Left lung (tissue), 10 donors: Measurements from ENCODE around the gene RNF32. TPM values are rescaled to one million over a fixed set of nuclear protein-coding genes. Genes with fewer than 3 reads are reported as not detected.

Experiments used
- ATAC-seq: fragments of 200-7000 bp; cut with Tn5 transposase; one replicate; pipeline ENCODE4 v1.9.1; 2020; ENCODE audit warnings: moderate library complexity
- DNase-seq, 4 donors: peaks; one replicate each; pipeline ENCODE4 v3.0.0-alpha.2; 2013 to 2020
- H3K27ac ChIP-seq, 2 donors: fragments of 200-600 bp; sonication (generic) in 1 of 2; one replicate each; pipeline versions ENCODE4 v1.5.0 to v1.8.0; 2020 to 2021
- H3K27me3 ChIP-seq, 2 donors: fragments of 200-600 bp; sonication (generic) in 1 of 2; one replicate each; pipeline versions ENCODE4 v1.5.0 to v1.8.0; 2020 to 2021
- H3K36me3 ChIP-seq, 2 donors: fragments of 200-600 bp; sonication (generic) in 1 of 2; one replicate each; pipeline versions ENCODE4 v1.5.0 to v1.8.0; 2020 to 2021
- H3K4me1 ChIP-seq, 2 donors: fragments of 200-600 bp; one replicate each; pipeline ENCODE4 v1.8.0; 2021
- H3K4me3 ChIP-seq, 2 donors: fragments of 200-600 bp; sonication (generic) in 1 of 2; one replicate each; pipeline versions ENCODE4 v1.5.0 to v1.8.0; 2020 to 2021; ENCODE audit warnings: mild to moderate bottlenecking in 1 of 2
- H3K9me3 ChIP-seq, 2 donors: fragments of 200-600 bp; sonication (generic) in 1 of 2; one replicate each; pipeline versions ENCODE4 v1.5.0 to v1.8.0; 2020 to 2021
- intact Hi-C, 2 donors: fragments of 100-400 bp; cut with DNase I; formaldehyde crosslinking; loops; one replicate each; pipeline versions ENCODE4 v1.11.2 to v1.14.2; 2022
- polyA plus RNA-seq, 6 donors: library from polyadenylated mRNA; unstranded; fragments of 120-200 nt; gene quantifications; one replicate each; pipeline ENCODE4 v1.2.1, GENCODE V29; 2013; ENCODE audit not compliant: insufficient read length in 6 of 6
- total RNA-seq, 2 donors: library from RNA; stranded (reverse); fragmentation: NEBNext Ultra II Directional; extraction: Animal tissue kit (Norgen Biotek cat#: 25700); gene quantifications; one replicate each; pipeline ENCODE4 v1.2.1, GENCODE V29; 2021
- TF ChIP-seq, protein P1 (sequence below), 2 donors: fragments of 200-600 bp; sonication (generic) in 1 of 2; IDR thresholded peaks; one replicate each; pipeline versions ENCODE4 v1.5.0 to v1.8.0; 2021; ENCODE audit warnings: antibody characterized with exemption in 2 of 2
- donor health status: DM: no; HTN: yes; CAD: no.
- donor health status: DM: no; HTN: no; CAD: no.

The RNF32 gene
- total and polyA plus RNA-seq, 8 donors: 0.85 to 7.3 (median 5.1) TPM

DNA sequence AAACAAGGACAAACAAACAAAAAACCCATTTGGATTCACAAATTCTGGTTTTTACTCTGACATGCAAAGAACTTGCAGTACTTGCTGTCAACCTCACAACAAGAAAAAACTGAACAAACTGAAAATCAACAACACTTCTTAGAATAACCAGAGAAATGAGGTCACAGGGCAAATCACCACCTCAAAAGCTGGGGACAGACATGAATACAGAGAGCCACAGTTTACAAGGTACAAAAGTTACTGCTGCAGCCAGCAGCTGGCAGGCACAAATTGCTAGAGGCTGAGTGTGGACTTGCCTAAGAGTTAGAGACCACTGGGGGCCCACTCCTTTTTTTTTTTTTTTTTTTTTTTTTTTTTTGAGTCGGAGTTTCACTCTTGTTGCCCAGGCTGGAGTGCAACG, 15.0 kb upstream of the RNF32 start:
- no peaks in the 10 kb centered on the region for H3K36me3 ChIP-seq
- intact Hi-C loops: no loop called here
- no peaks in the 10 kb centered on the region for H3K4me1 ChIP-seq
- no peak for ATAC-seq
- TF ChIP-seq, protein P1, sequence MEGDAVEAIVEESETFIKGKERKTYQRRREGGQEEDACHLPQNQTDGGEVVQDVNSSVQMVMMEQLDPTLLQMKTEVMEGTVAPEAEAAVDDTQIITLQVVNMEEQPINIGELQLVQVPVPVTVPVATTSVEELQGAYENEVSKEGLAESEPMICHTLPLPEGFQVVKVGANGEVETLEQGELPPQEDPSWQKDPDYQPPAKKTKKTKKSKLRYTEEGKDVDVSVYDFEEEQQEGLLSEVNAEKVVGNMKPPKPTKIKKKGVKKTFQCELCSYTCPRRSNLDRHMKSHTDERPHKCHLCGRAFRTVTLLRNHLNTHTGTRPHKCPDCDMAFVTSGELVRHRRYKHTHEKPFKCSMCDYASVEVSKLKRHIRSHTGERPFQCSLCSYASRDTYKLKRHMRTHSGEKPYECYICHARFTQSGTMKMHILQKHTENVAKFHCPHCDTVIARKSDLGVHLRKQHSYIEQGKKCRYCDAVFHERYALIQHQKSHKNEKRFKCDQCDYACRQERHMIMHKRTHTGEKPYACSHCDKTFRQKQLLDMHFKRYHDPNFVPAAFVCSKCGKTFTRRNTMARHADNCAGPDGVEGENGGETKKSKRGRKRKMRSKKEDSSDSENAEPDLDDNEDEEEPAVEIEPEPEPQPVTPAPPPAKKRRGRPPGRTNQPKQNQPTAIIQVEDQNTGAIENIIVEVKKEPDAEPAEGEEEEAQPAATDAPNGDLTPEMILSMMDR (IDR thresholded peaks at IDR 0.05): no peak
- no peaks in the 10 kb centered on the region for H3K27me3 ChIP-seq
- H3K9me3 ChIP-seq: peaks cover 0 to 21% of the 10 kb centered on the region in 2 donors
- H3K4me3 ChIP-seq: no peak overlapping the region
- DNase-seq: no peak
- H3K27ac ChIP-seq: no peak overlapping the region

DNA sequence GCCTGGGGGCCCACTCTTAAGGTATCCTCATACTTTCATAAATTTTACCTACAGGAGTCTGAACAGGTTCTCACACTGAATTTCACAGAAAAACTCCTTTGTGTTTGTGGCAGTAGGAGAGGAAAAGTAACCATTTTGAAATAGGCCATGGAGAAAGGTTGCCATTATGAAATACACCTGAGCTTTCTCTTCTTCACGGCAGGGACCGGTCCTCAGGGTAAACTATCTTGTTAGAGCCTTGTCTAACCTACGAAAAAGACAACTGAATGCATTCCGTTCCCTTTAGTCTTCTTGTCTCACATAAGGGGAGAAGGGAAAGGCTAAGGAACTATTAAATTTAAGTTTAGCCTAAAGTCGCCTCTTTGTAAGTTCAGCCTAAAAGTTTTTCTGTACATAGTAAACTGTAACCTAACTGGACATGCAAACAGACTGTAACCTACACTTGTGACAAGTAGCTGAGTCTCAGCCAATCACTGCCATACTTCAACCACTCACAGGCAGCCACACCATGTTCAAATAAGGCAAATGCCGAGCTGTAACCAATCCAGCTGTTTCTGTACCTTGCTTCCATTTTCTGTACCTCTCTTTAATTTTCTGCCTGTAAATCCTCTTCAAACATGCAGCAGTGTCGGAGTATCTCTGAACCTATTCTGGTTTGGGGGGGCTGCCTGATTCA, 14.2 kb upstream of the RNF32 start:
- Histone ChIP-seq H3K9me3 (peaks cover 0 to 21% of the 10 kb centered on the region in 2 donors), H3K27me3 (no peaks in the 10 kb centered on the region), H3K27ac (peak overlapping the region; percentile 48 to 55), H3K36me3 (no peaks in the 10 kb centered on the region), H3K4me1 (no peaks in the 10 kb centered on the region), H3K4me3 (no peak overlapping the region)
- TF ChIP-seq, protein P1 (IDR thresholded peaks at IDR 0.05): no peak
- DNase-seq: peak in 1 of 4 donors; percentile 34
- intact Hi-C loops: no loop called here
- peak; percentile 99 for ATAC-seq

- intact Hi-C loops: no loop called here
Observed at GRCh38 chr7:156628562-156628961, 12.0 kb upstream of the RNF32 start.

GRCh38 chr7:156629873-156630272, 10.7 kb upstream of the RNF32 start:
- Histone ChIP-seq H3K36me3 (no peaks in the 10 kb centered on the region), H3K4me3 (no peak overlapping the region), H3K27me3 (no peaks in the 10 kb centered on the region), H3K27ac (no peak overlapping the region), H3K9me3 (peaks cover 0 to 21% of the 10 kb centered on the region in 2 donors), H3K4me1 (no peaks in the 10 kb centered on the region)
- intact Hi-C loops: no loop called here
- DNase-seq (no peak), ATAC-seq (no peak)
- TF ChIP-seq, protein P1 (IDR thresholded peaks at IDR 0.05): no peak

More at GRCh38 chr7:156628562-156628961, 12.0 kb upstream of the RNF32 start:
- DNase-seq (no peak), ATAC-seq (no peak)
- H3K4me3 ChIP-seq: no peak overlapping the region
- H3K36me3 ChIP-seq: no peaks in the 10 kb centered on the region
- no peaks in the 10 kb centered on the region for H3K27me3 ChIP-seq
- H3K27ac ChIP-seq: no peak overlapping the region
- TF ChIP-seq, protein P1 (IDR thresholded peaks at IDR 0.05): no peak
- H3K4me1 ChIP-seq: no peaks in the 10 kb centered on the region
- H3K9me3 ChIP-seq: peaks cover 0 to 21% of the 10 kb centered on the region in 2 donors

DNA sequence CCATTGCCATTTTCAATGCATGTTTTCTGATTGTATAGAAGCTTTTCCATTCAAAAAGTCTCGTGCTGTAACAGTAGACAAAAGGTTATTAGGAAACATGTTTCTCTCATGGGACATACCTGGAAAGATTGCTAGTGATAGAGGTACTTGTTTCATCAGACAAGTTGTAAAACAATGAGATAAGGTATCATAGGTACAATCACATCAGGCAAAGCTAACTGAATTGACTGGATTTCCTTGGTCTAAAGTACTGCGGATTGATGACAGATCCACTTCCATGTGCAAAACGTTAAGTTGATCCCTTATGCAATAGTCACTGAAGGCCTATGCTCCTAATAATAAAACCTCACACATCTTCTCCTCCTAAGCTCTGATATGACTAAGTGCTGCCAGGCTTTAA, 6.5 kb upstream of the RNF32 start:
- Histone ChIP-seq H3K36me3 (no peaks in the 10 kb centered on the region), H3K27ac (no peak overlapping the region), H3K9me3 (peaks cover 0 to 8% of the 10 kb centered on the region in 2 donors), H3K27me3 (no peaks in the 10 kb centered on the region), H3K4me3 (no peak overlapping the region), H3K4me1 (peaks cover 0 to 4% of the 10 kb centered on the region in 2 donors)
- ATAC-seq: no peak
- DNase-seq: no peak
- TF ChIP-seq, protein P1 (IDR thresholded peaks at IDR 0.05): no peak
- intact Hi-C loops: no loop called here
